NCI-H748 treated with DMSO at 0.1 percent for 48 hours (cell line): Measurements from ENCODE around the gene MRO.
"Not testable (repeated sequence)": the region's sequence is repeated elsewhere in the genome, so short reads cannot be mapped to it uniquely, and the experiment has no call there.

Source experiments
- DNase-seq: peaks from one replicate; lab custom pipeline; 2025; lab: John Stamatoyannopoulos, UW

The MRO gene

GRCh38 chr18:50791599-50792438 is 28.0 kb downstream of the MRO start:
- no peak for DNase-seq

- peak; percentile 5 for DNase-seq
Observed at GRCh38 chr18:50790948-50791347, 28.9 kb downstream of the MRO start.

GRCh38 chr18:50790241-50790640 is 29.6 kb downstream of the MRO start:
- DNase-seq = no peak

GRCh38 chr18:50788284-50788683 is 31.5 kb downstream of the MRO start:
- no peak for DNase-seq

GRCh38 chr18:50786864-50787263 is 33.0 kb downstream of the MRO start:
- no peak for DNase-seq

GRCh38 chr18:50783553-50783952 is 36.3 kb downstream of the MRO start:
- DNase-seq = no peak

- DNase-seq = not testable (repeated sequence)
Observed at GRCh38 chr18:50779021-50779420, 40.8 kb downstream of the MRO start.

GRCh38 chr18:50776383-50776782 is 43.4 kb downstream of the MRO start:
- no peak for DNase-seq

- no peak for DNase-seq
Observed at GRCh38 chr18:50775726-50776125, 44.1 kb downstream of the MRO start.

GRCh38 chr18:50775207-50775606 is 44.6 kb downstream of the MRO start:
- DNase-seq = no peak

- DNase-seq = no peak
Observed at GRCh38 chr18:50769463-50769862, 50.4 kb downstream of the MRO start.

GRCh38 chr18:50757358-50757757 is 62.5 kb downstream of the MRO start:
- DNase-seq = no peak

GRCh38 chr18:50754297-50754696 is 65.5 kb downstream of the MRO start:
- DNase-seq = no peak

GRCh38 chr18:50753311-50753710 is 66.5 kb downstream of the MRO start:
- DNase-seq = no peak

- DNase-seq = no peak
Observed at GRCh38 chr18:50751947-50752346, 67.9 kb downstream of the MRO start.

GRCh38 chr18:50751490-50751889 is 68.3 kb downstream of the MRO start:
- no peak for DNase-seq

- no peak for DNase-seq
Observed at GRCh38 chr18:50750546-50750945, 69.3 kb downstream of the MRO start.

- no peak for DNase-seq
Observed at GRCh38 chr18:50749945-50750344, 69.9 kb downstream of the MRO start.

- no peak for DNase-seq
Observed at GRCh38 chr18:50749421-50749820, 70.4 kb downstream of the MRO start.

- DNase-seq = no peak
Observed at GRCh38 chr18:50748243-50749229, 71.3 kb downstream of the MRO start.

- no peak for DNase-seq
Observed at GRCh38 chr18:50747849-50748242, 72.0 kb downstream of the MRO start.

GRCh38 chr18:50745945-50746344 is 73.9 kb downstream of the MRO start:
- DNase-seq = no peak
